NB4 (cell line): ENCODE data around the gene NADK.

Source experiments
- DNase-seq: peaks from one replicate; pipeline ENCODE4 v3.0.0; 2010; ENCODE audit warnings: low read depth
- H3K4me3 ChIP-seq: one replicate; pipeline ENCODE4 v1.5.1; 2011; ENCODE audit warnings: mild to moderate bottlenecking, low read depth, low read length, moderate library complexity
- CTCF ChIP-seq: IDR thresholded peaks from one replicate; pipeline ENCODE4 v1.5.1; 2012; ENCODE audit warnings: low read depth, low read length
- MAX ChIP-seq: IDR thresholded peaks from 2 replicates; pipeline ENCODE4 v1.6.1; 2011; ENCODE audit warnings: low read depth, low read length
- MYC ChIP-seq: IDR thresholded peaks from 2 replicates; pipeline ENCODE4 v1.6.1; 2011; ENCODE audit warnings: low read depth, low read length
- POLR2A ChIP-seq: IDR thresholded peaks from 2 replicates; pipeline ENCODE4 v1.6.1; 2011; ENCODE audit warnings: mild to moderate bottlenecking; ENCODE audit not compliant: insufficient read length; ENCODE audit errors: extremely low read depth

Gene NADK

GRCh38 chr1:1783320-1783719, 5.0 kb upstream of the NADK start:
- TF ChIP-seq MAX (no peak), CTCF (no peak), MYC (no peak), POLR2A (no peak)
- H3K4me3 ChIP-seq = no peak overlapping the region
- no peak for DNase-seq

GRCh38 chr1:1782399-1783221, 4.3 kb upstream of the NADK start:
- no peak overlapping the region for H3K4me3 ChIP-seq
- TF ChIP-seq MAX = peak; percentile 34; the same call in 1 of the 2 replicates
- no peak for TF ChIP-seq MYC
- peak; percentile 66 for DNase-seq

GRCh38 chr1:1781526-1781903, 3.2 kb upstream of the NADK start:
- no peak for DNase-seq
- H3K4me3 ChIP-seq = no peak overlapping the region
- no peak for TF ChIP-seq CTCF
- no peak for TF ChIP-seq POLR2A
- TF ChIP-seq MYC = no peak
- TF ChIP-seq MAX = no peak

GRCh38 chr1:1780598-1781525, 2.6 kb upstream of the NADK start:
- no peak overlapping the region for H3K4me3 ChIP-seq
- no peak for DNase-seq
- TF ChIP-seq POLR2A = no peak
- peak; percentile 62; the same call in 1 of the 2 replicates for TF ChIP-seq MAX

- DNase-seq = peak; percentile 94
- no peak overlapping the region for H3K4me3 ChIP-seq
- no peak for TF ChIP-seq CTCF
- TF ChIP-seq MYC = peak; percentile 57
- no peak; the same call in 1 of the 2 replicates for TF ChIP-seq MAX
Observed at GRCh38 chr1:1779691-1780597, 1.7 kb upstream of the NADK start.

GRCh38 chr1:1779320-1779675, 1.0 kb upstream of the NADK start:
- TF ChIP-seq POLR2A (no peak), MYC (no peak), MAX (no peak), CTCF (no peak)
- peak overlapping the region; percentile 21 for H3K4me3 ChIP-seq
- DNase-seq = no peak
